ENCODE data around the gene DDRGK1.

Gene DDRGK1

GRCh38 chr20:3227936-3228749 lies 23.7 kb upstream of the DDRGK1 start:
- H3K27ac ChIP-seq = no peak overlapping the region
- TF ChIP-seq CTCF (IDR thresholded peaks at IDR 0.05) (no peak), ZFX (IDR thresholded peaks at IDR 0.05; ENCODE audit: borderline replicate concordance) (no peak)

GRCh38 chr20:3227506-3227905 lies 23.0 kb upstream of the DDRGK1 start:
- TF ChIP-seq CTCF (IDR thresholded peaks at IDR 0.05) (no peak), ZFX (IDR thresholded peaks at IDR 0.05; ENCODE audit: borderline replicate concordance) (no peak)
- no peak overlapping the region for H3K27ac ChIP-seq

- H3K27ac ChIP-seq = no peak overlapping the region
- TF ChIP-seq ZFX (IDR thresholded peaks at IDR 0.05; ENCODE audit: borderline replicate concordance) (no peak), CTCF (IDR thresholded peaks at IDR 0.05) (no peak)
Measured at GRCh38 chr20:3226864-3227263, 22.4 kb upstream of the DDRGK1 start.

GRCh38 chr20:3226093-3226492 lies 21.6 kb upstream of the DDRGK1 start:
- H3K27ac ChIP-seq = no peak overlapping the region
- TF ChIP-seq ZFX (IDR thresholded peaks at IDR 0.05; ENCODE audit: borderline replicate concordance) (no peak), CTCF (IDR thresholded peaks at IDR 0.05) (no peak)

DNA sequence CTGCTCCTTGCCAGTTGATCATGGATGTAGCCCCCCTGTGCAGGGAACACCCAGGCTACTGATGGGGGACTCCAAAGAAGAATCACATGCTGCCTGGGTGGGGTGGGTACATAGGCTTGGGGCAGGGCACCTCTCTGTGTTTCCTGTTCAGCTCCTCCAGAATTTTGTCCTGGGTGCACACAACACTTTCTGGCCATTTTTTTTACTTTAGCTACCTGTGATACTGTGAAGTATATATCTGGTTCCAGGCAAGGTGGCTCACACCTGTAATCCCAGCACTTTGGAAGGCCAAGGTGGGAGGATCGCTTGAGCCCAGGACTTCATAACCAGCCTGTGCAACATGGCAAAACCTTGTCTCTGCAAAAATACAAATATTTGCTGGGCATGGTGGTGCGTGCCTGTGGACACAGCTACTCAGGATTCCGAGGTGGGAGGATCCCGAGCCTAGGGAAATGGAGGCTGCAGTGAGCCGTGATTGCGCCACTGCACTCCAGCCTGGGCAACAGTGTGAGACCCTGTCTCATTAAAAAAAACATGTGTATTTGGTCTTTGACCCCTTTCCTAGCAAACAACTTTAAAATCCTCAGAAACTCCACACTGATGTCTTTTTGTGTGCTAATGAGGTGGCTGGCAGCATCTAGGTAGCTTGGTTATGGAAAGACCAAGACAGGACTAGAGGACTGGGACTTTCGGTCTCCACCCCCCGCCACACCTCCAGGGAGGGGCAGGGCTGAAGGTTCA lies 20.4 kb upstream of the DDRGK1 start:
- TF ChIP-seq CTCF (IDR thresholded peaks at IDR 0.05) (no peak), ZFX (IDR thresholded peaks at IDR 0.05; ENCODE audit: borderline replicate concordance) (no peak)
- no peak overlapping the region for H3K27ac ChIP-seq

GRCh38 chr20:3223994-3224680 lies 19.7 kb upstream of the DDRGK1 start:
- TF ChIP-seq CTCF (IDR thresholded peaks at IDR 0.05) = no peak
- TF ChIP-seq ZFX (IDR thresholded peaks at IDR 0.05; ENCODE audit: borderline replicate concordance) = no peak
- H3K27ac ChIP-seq = no peak overlapping the region

Measured in 22Rv1 (cell line).